ENCODE results near the gene CEMIP. TPM values are rescaled to one million over a fixed set of nuclear protein-coding genes. Genes with fewer than 3 reads are reported as not detected.

The CEMIP gene
- total and polyA plus RNA-seq, 12 donors = 0.01 to 1.9 (median 0.23) TPM; not detected in 1

GRCh38 chr15:80866936-80867335 is 87.8 kb downstream of the CEMIP start:
- Histone ChIP-seq H3K36me3 (no peaks in the 10 kb centered on the region), H3K4me1 (peaks cover 0 to 20% (median 0%) of the 10 kb centered on the region in 9 donors), H3K4me3 (no peak overlapping the region), H3K27me3 (no peaks in the 10 kb centered on the region), H3K9me3 (no peaks in the 10 kb centered on the region), H3K27ac (no peak overlapping the region)
- WGBS, 2 donors = 77 to 89% methylated on average over 2 of the region's 2 CpGs
- no peak for DNase-seq
- intact Hi-C loops (cut with DNase I) = no loop called here
- no peak for ATAC-seq
- no peak for TF ChIP-seq CTCF (IDR thresholded peaks at IDR 0.05)

GRCh38 chr15:80870366-80870765 is 91.2 kb downstream of the CEMIP start:
- no peak for ATAC-seq
- Histone ChIP-seq H3K27ac (no peak overlapping the region), H3K9me3 (no peaks in the 10 kb centered on the region), H3K4me3 (no peak overlapping the region), H3K27me3 (no peaks in the 10 kb centered on the region), H3K36me3 (no peaks in the 10 kb centered on the region), H3K4me1 (peaks cover 0 to 23% (median 5%) of the 10 kb centered on the region in 9 donors)
- intact Hi-C loops (cut with DNase I) = no loop called here
- WGBS, 2 donors = 88 to 92% methylated on average over 8 of the region's 8 CpGs
- no peak for TF ChIP-seq CTCF (IDR thresholded peaks at IDR 0.05)
- no peak for DNase-seq

GRCh38 chr15:80870893-80871292 is 91.7 kb downstream of the CEMIP start:
- DNase-seq = no peak
- no peak for TF ChIP-seq CTCF (IDR thresholded peaks at IDR 0.05)
- peak in 3 of 8 donors; percentile 47 to 59 (median 50) for ATAC-seq
- H3K36me3 ChIP-seq = no peaks in the 10 kb centered on the region
- H3K4me3 ChIP-seq = no peak overlapping the region
- intact Hi-C loops (cut with DNase I) = no loop called here
- no peaks in the 10 kb centered on the region for H3K27me3 ChIP-seq
- H3K4me1 ChIP-seq = peaks cover 0 to 28% (median 9%) of the 10 kb centered on the region in 9 donors
- 73 to 78% methylated on average over 5 of the region's 5 CpGs for WGBS, 2 donors
- no peaks in the 10 kb centered on the region for H3K9me3 ChIP-seq
- no peak overlapping the region for H3K27ac ChIP-seq

GRCh38 chr15:80871858-80872257 is 92.7 kb downstream of the CEMIP start:
- H3K9me3 ChIP-seq = no peaks in the 10 kb centered on the region
- H3K27ac ChIP-seq = no peak overlapping the region
- H3K36me3 ChIP-seq = no peaks in the 10 kb centered on the region
- WGBS, 2 donors = 91 to 93% methylated on average over 12 of the region's 12 CpGs
- intact Hi-C loops (cut with DNase I) = no loop called here
- ATAC-seq = no peak
- H3K4me1 ChIP-seq = peaks cover 0 to 31% (median 10%) of the 10 kb centered on the region in 9 donors
- no peak for DNase-seq
- no peaks in the 10 kb centered on the region for H3K27me3 ChIP-seq
- no peak overlapping the region for H3K4me3 ChIP-seq
- no peak for TF ChIP-seq CTCF (IDR thresholded peaks at IDR 0.05)

All from heart right ventricle (tissue), 16 donors.